ENCODE measurements around the gene GRAMD4. TPM values are rescaled to one million over a fixed set of nuclear protein-coding genes. Genes with fewer than 3 reads are reported as not detected.

Gene GRAMD4
- total RNA-seq, 2 donors from 2014 or later: 38.0 to 43.3 TPM

- no peaks in the 10 kb centered on the region for H3K9me3 Mint-ChIP-seq
- Histone ChIP-seq H3K36me3 (ENCODE audit: control insufficient read depth, insufficient read depth, low read length) (no peaks in the 10 kb centered on the region), H3K27ac (ENCODE audit: low read depth, low read length) (no peak overlapping the region), H3K9ac (ENCODE audit: extremely low read depth, low read length, poor library complexity, severe bottlenecking) (no peak overlapping the region), H3K4me1 (ENCODE audit: control insufficient read depth, insufficient read depth, low read length) (no peaks in the 10 kb centered on the region), H3K27me3 (ENCODE audit: control insufficient read depth, insufficient read depth, low read length, poor library complexity, severe bottlenecking) (no peaks in the 10 kb centered on the region), H3K4me3 (ENCODE audit: low read length) (no peak overlapping the region), H3K9me3 (ENCODE audit: control insufficient read depth, low read length) (no peaks in the 10 kb centered on the region)
- no peaks in the 10 kb centered on the region for H3K4me1 Mint-ChIP-seq
- WGBS, 2 experiments (ENCODE audit: insufficient coverage in 1 of 2, insufficient read length in 1 of 2): 95 to 96% methylated on average over 18 of the region's 18 CpGs
- TF ChIP-seq CTCF (conservative IDR thresholded peaks at IDR 0.05): no peak
- no peaks in the 10 kb centered on the region for H3K27me3 Mint-ChIP-seq (ENCODE audit: insufficient read depth)
- H3K4me3 Mint-ChIP-seq: no peak overlapping the region
- H3K36me3 Mint-ChIP-seq (ENCODE audit: low read depth): peaks cover 11% of the 10 kb centered on the region
- DNase-seq: no peak
- no peak overlapping the region for H3K27ac Mint-ChIP-seq
These were observed 52.5 kb downstream of the GRAMD4 start for GRCh38 chr22:46672731-46673130.

DNA sequence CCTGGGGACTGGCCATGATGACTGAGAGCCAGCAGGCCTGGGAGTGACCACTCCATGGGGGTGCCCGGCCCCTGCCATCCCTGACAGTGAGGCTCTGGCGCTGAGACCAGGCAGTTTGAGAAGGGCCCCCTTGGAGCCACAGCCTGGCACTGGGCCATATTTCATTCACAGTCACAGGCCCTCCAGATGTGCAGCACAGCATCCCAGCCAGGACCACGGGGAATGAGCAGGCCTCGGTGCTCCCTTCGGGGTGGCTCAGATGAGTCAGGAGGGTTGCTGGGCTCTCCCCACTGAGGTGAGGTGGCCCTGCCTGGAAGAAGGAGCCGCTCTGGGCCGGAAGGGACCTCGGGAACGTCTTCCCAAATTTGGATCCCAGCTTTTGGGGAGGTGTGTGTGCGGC lies 53.0 kb downstream of the GRAMD4 start:
- H3K36me3 ChIP-seq (ENCODE audit: control insufficient read depth, insufficient read depth, low read length): no peaks in the 10 kb centered on the region
- no peak for DNase-seq
- H3K27ac ChIP-seq (ENCODE audit: low read depth, low read length): no peak overlapping the region
- H3K4me1 Mint-ChIP-seq: no peaks in the 10 kb centered on the region
- H3K4me3 Mint-ChIP-seq: no peak overlapping the region
- peaks cover 11% of the 10 kb centered on the region for H3K36me3 Mint-ChIP-seq (ENCODE audit: low read depth)
- H3K9me3 ChIP-seq (ENCODE audit: control insufficient read depth, low read length): no peaks in the 10 kb centered on the region
- no peak overlapping the region for H3K9ac ChIP-seq (ENCODE audit: extremely low read depth, low read length, poor library complexity, severe bottlenecking)
- H3K27ac Mint-ChIP-seq: no peak overlapping the region
- TF ChIP-seq CTCF (conservative IDR thresholded peaks at IDR 0.05): no peak
- WGBS, 2 experiments (ENCODE audit: insufficient coverage in 1 of 2, insufficient read length in 1 of 2): 91 to 94% methylated on average over 9 to 10 of the region's 10 CpGs
- H3K9me3 Mint-ChIP-seq: no peaks in the 10 kb centered on the region
- H3K4me1 ChIP-seq (ENCODE audit: control insufficient read depth, insufficient read depth, low read length): no peaks in the 10 kb centered on the region
- no peak overlapping the region for H3K4me3 ChIP-seq (ENCODE audit: low read length)
- H3K27me3 ChIP-seq (ENCODE audit: control insufficient read depth, insufficient read depth, low read length, poor library complexity, severe bottlenecking): no peaks in the 10 kb centered on the region
- no peaks in the 10 kb centered on the region for H3K27me3 Mint-ChIP-seq (ENCODE audit: insufficient read depth)

DNA sequence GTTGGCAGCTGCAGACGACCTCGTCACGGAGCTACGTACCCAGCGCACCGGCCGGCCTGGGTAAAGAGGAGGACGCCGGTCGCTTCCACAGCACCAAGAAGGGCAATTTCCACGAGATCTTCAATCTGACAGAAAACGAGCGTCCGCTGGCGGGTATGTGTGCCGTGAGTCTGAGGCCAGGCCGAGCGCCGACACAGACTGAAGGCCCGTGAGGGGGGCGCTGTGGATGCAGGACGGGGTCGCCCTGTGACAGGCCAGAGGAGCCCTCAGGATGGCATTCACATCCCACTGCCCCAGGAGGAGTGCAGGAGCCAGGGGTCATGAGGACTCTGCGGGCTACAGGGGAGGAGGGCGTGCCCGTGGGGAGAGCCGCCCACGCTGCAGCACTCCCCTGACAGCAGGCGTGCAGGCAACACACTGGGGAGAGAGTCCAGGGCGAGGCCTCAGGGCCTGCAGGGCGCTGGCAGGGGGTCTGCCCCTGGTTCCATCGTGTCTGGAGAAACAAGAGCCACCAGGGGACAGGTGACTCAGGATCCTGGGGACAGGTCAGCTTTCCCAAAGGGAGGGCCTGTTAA lies 53.6 kb downstream of the GRAMD4 start:
- H3K4me1 Mint-ChIP-seq: no peaks in the 10 kb centered on the region
- no peaks in the 10 kb centered on the region for H3K9me3 Mint-ChIP-seq
- H3K4me3 Mint-ChIP-seq: no peak overlapping the region
- H3K36me3 Mint-ChIP-seq (ENCODE audit: low read depth): peaks cover 10% of the 10 kb centered on the region
- H3K27me3 Mint-ChIP-seq (ENCODE audit: insufficient read depth): no peaks in the 10 kb centered on the region
- 90 to 93% methylated on average over 29 to 32 of the region's 32 CpGs for WGBS, 2 experiments (ENCODE audit: insufficient coverage in 1 of 2, insufficient read length in 1 of 2)
- Histone ChIP-seq H3K36me3 (ENCODE audit: control insufficient read depth, insufficient read depth, low read length) (no peaks in the 10 kb centered on the region), H3K4me3 (ENCODE audit: low read length) (no peak overlapping the region), H3K9ac (ENCODE audit: extremely low read depth, low read length, poor library complexity, severe bottlenecking) (no peak overlapping the region), H3K9me3 (ENCODE audit: control insufficient read depth, low read length) (no peaks in the 10 kb centered on the region), H3K27ac (ENCODE audit: low read depth, low read length) (no peak overlapping the region), H3K27me3 (ENCODE audit: control insufficient read depth, insufficient read depth, low read length, poor library complexity, severe bottlenecking) (no peaks in the 10 kb centered on the region), H3K4me1 (ENCODE audit: control insufficient read depth, insufficient read depth, low read length) (no peaks in the 10 kb centered on the region)
- TF ChIP-seq CTCF (conservative IDR thresholded peaks at IDR 0.05): no peak
- no peak for DNase-seq
- no peak overlapping the region for H3K27ac Mint-ChIP-seq
